GM12872 (cell line): ENCODE measurements around the gene RPS6KA4.

ENCODE experiments used
- TF ChIP-seq, protein P1 (sequence below): IDR thresholded peaks from 3 replicates; pipeline ENCODE4 v1.5.1; 2011; ENCODE audit warnings: low read depth, mild to moderate bottlenecking, low read length, moderate library complexity; ENCODE audit not compliant: insufficient read depth

Gene RPS6KA4

DNA sequence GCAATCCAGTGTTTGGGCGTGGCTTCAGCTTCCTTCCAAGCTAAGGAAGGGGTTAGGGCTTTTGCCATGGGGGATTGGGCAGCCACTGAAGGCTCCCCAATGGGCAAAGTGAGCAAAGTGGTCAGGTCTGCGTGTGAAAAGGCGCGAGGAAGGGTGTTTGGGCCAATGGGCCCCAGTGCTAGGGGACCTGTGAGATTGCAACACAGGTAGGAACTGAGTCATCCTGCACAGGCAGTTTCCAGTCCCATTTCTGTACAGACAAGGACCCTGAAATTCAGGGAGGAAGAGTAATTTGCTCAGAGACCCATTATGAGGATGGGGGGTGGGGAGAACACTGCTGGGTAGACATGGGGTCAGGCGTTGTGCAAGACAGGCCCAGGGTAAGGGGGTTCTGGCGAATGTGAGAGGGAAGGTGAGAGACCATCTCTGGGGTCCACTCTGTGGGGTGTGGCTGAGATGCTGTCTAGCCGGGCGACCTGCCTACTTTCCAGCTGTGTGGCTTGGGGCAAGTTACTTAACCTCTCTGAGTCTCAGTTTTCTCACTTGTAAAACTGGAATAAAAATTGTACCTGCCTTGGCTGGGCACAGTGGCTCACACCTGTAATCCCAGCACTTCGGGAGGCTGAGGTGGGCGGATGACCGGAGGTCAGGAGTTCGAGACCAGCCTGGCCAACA lies 11.6 kb upstream of the RPS6KA4 start:
- TF ChIP-seq, protein P1, sequence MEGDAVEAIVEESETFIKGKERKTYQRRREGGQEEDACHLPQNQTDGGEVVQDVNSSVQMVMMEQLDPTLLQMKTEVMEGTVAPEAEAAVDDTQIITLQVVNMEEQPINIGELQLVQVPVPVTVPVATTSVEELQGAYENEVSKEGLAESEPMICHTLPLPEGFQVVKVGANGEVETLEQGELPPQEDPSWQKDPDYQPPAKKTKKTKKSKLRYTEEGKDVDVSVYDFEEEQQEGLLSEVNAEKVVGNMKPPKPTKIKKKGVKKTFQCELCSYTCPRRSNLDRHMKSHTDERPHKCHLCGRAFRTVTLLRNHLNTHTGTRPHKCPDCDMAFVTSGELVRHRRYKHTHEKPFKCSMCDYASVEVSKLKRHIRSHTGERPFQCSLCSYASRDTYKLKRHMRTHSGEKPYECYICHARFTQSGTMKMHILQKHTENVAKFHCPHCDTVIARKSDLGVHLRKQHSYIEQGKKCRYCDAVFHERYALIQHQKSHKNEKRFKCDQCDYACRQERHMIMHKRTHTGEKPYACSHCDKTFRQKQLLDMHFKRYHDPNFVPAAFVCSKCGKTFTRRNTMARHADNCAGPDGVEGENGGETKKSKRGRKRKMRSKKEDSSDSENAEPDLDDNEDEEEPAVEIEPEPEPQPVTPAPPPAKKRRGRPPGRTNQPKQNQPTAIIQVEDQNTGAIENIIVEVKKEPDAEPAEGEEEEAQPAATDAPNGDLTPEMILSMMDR, result no peak

DNA sequence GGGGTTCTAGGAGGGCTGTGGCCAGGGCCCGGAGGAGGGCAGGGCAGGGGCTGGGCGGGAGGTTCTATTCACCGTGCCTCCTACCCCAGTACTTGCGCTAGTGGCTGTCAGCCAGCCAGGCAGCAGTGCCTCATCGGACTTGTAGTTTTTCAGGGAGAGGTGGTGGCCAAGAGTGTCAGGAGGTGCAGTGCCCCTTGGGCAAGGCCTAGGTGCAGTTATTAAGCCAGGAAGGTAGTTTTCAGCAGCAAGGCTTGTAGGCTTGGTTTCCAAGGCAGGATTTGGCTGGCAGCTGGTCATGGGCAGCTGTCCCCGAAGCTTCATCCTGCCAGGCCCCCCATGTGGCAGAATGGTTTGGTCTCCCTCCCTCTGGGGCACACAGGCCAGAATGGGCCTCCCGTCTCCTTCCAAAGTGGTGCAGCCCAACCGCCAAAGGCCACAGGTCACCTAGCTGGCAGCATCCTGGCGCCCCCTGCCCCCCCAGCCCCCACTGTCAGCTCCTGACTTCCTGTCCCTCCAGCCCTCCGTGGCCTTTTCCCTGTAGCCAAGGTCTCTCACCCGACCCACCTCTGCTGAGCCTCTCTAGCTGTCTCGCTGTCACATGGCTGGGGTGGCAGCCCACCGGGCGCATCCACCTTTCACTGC lies 10.5 kb upstream of the RPS6KA4 start:
- TF ChIP-seq, protein P1, result no peak

DNA sequence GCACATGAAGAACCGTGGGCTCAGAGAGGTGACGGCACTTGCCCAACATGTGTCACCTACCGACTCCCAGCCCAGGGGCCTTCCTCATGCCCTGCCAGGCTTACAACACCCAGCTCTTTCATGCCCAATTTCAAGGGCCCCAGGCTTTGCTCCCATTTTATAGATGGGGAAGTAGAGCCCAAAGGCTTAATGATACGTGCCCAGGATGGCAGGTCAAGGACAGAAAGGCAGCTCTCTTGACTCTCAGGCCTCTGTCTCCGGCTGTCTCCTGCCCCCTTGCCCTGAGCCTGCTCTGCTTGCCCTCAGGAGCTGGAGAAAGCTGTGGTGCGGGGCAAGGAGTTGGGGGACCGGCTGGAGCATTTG lies 10.0 kb upstream of the RPS6KA4 start:
- TF ChIP-seq, protein P1, result no peak

DNA sequence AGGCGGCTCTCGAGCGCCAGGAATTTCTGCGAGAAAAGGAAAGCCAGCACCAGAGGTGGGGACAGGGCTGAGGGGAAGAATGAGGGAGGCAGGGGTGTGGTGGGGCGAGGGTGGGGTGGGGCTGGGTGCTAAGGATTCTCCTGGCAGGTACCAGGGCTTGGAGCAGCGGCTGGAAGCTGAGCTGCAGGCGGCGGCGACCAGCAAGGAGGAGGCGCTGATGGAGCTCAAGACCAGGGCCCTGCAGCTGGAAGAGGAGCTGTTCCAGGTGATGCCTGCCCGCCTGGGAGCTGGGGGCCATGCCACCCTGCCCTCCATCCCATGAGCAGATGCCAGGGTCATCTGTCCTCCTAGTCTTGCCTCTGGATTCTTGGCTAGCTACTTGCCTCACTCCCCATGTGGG lies 9.6 kb upstream of the RPS6KA4 start:
- TF ChIP-seq, protein P1, result no peak

DNA sequence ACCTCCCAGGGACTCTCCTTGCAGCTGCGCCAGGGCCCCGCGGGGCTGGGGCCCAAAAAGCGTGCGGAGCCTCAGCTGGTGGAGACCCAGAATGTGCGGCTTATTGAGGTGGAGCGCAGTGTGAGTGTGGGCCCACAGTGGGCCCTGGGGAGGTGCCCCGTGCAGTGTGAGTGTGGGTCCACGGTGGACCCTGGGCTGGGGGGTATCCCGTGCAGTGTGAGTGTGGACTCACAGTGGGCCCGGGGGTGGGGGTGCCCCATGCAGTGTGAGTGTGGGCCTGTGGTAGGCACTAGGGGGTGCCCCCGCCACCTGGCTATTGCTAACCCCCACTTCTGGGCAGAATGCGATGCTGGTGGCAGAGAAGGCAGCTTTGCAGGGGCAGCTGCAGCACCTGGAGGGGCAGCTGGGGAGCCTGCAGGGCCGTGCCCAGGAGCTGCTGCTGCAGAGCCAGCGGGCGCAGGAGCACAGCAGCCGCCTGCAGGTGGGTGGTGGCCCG lies 7.8 kb upstream of the RPS6KA4 start:
- TF ChIP-seq, protein P1, result no peak

DNA sequence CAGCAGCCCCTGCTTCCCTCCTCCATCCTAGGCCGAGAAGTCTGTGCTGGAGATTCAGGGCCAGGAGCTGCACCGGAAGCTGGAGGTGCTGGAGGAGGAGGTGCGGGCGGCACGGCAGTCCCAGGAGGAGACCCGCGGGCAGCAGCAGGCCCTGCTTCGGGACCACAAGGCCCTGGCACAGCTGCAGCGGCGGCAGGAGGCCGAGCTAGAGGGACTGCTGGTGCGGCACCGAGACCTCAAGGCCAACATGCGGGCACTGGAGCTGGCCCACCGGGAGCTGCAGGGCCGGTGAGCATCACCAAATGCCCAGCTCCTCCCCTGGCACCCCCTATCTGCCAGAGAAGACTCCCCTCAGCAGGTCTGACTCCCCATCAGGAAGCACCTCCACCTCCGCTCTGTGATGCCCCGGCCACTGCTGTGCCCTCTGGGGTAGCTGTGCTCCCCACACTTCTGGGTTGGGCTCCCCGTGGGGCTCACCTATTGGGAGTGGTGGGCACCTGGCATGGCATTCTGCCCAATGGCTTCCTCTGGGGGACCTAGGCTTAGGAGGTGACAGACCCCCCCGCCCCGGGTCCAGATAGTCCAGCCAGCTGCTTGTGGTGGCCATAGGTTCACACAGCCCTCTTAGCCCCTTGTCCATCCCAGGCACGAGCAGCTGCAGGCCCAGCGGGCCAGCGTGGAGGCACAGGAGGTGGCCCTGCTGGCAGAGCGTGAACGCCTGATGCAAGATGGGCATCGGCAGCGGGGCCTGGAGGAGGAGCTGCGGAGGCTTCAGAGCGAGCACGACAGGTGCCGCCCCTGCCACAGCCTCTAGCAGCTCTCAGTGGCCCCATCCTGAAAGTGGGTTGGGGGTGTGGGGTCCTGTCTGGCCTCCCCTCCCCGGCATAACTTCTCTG lies 6.6 kb upstream of the RPS6KA4 start:
- TF ChIP-seq, protein P1, result no peak
